ENCODE results near the gene SPAG8.

Gene SPAG8

DNA sequence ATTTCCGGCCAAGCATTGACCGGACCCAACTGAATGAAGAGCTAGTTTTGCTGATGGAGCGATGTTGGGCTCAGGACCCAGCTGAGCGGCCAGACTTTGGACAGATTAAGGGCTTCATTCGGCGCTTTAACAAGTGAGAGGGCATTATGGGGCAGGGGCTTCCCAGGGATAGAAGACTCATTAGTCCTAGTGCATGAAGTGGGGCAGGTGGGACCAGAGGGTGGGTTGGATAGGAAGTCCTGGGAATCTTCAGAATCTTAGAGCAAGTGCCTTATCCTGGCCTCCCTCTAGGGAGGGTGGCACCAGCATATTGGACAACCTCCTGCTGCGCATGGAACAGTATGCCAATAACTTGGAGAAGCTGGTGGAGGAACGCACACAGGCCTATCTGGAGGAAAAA lies 6.0 kb downstream of the SPAG8 start:
- no peak for DNase-seq

DNA sequence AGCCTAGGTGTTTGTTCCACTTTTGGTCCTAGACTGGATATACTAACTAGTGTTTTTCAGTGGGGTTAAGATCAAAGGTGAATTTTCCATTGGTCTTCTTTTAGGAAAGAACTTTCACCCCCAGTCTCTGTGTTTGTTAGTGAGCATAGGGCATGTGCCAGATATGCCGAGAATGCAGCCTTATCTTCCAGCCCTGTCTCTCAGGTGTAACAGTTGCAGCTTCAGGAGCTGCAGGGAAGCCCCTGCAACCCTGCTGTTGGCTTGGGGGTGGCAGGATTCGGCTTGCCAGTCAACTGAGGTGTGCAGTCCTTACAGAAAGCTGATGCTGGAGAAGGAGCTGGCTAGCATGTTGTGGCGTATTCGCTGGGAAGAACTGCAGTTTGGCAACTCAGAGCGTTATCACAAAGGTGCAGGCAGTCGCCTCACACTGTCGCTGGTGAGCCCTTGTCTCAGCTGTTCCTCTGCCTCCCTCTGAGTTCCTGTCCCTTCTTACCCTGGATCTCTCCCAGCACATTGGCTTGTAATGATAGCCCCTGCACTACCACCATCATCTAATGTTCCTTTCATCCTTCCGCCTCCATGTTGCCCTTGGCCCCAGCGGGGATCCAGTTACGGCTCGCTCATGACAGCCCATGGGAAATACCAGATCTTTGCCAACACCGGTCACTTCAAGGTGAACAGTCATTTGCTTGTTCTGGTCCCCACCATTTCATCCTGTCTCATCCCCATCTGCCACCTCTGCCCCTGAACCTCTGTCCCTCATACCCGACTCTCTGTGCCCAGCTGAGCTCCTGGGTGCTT lies 10.5 kb downstream of the SPAG8 start:
- DNase-seq: no peak

DNA sequence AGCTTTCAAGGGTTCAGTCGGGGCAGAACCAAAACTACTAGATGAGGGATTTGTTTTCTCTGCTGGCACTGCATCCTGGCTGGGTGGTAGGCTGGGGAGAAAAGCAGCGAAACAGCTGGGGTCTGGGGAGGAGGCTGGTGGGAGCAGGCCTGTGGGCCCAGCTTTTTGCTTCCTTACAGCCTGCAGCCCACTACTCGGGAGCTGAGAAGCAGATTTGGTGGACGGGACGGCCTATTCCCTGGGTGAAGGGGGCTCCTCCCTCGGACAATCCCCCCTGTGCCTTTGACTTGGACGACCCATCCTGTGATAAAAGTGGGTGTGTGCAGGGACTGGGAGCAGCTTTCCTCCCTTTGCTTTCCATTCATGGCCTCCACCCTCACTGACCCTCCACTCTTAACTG lies 11.5 kb downstream of the SPAG8 start:
- DNase-seq: no peak

DNA sequence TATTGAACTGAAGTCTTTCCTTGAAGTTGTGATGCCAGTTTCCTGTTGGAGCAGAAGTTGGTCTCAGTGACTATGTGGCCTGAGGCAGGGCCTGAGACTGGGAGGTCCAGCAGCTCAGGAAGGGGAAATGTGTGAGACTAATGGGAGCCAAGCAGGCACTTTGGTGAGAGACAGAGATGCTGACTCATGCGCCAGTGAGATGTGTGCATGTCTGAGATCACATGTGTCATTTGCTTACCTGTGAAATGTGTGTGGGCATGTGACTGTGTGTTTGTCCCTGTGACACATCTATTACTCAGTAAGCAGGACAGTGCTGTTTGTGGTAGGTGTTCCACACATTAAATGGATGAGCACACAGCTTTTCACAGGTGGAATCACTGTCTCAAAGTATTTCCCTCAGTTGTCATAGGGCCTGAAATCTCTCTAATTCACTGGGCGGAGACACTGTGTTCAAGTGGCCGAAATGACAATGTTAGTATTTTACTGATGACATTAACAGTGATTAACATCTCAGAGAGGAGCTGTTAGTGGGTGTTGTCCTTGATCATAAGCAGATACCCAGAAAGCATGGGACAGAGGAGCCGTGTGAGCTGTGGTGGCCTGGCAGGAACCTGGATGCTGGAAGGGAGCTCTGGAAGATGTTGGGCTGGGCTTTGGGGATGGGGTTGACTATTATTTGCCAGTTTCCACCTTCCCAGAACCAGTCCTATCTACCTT lies 13.2 kb downstream of the SPAG8 start:
- no peak for DNase-seq

DNA sequence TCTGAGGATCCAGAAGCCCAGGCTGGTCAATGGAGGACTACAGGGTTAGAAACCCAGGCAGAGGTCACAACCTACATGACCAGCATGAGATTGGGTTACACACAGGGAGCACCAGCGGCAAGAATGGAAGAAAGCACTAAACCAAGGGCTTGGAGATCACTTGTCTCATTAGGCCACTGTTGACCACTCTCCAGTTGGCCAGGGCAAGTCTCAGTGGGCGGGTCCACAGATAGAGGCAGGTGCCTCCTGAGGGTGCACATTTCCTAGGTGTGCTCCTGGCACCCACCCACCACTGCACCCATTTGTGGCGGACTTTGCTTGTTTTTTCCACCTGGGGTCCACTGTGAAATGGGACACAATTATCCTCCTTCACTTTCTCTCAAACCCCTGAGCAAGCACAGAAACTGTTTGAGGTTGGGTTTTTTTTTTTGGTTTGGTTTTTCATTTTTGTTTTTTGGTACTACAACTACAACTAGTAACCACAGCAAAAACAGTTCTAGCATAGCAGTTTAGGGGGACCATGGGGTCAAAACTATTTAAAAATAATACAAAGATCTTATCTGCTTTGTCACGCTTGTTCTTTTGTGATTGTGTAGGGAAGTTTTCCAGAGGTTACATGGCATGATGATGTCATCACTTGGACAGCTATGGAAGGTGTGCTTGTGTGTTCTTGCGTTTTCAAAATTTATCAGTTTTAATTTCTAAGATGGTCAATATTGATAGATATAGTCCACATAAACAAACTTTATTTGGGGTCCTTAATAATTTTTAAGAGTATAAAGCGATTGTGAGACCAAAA lies 14.6 kb downstream of the SPAG8 start:
- no peak for DNase-seq

DNA sequence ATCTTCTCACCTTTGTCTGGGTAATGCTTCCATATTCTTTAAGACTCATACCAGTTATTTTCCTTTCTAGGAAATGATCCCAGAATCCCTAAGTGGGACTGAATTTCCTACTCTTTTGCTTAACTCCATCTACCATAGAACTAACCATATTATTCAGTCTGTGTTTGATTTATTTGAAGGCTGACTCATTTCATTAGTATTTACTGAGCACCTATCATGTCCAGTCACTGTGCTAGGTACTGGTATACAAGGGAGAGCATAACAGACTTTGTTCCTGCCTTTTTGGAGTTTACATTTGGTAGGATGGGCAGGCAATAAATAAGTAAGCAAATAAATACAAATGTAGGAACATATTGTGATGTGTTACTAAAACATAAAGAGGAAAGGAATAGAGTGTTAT lies 16.4 kb downstream of the SPAG8 start:
- no peak for DNase-seq

DNA sequence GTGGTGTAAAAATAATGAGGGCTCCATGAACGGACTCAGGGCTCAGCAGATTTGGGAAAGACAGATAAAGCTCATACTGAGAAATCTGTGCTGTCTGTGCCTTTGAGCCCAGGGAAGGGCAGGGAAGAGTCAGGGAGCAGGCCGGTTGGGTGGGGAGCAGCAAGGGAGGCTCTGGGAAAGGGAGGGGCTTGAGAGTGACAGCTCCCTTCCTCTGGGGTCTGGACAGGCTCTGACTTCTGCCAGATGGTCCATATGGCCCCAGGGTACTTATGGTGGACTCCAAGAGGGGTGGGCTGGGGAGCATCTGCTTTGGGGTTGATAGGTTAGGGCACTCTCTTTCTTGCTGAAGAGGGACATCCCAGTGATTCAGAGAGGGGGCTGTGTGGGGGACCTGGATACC lies 18.6 kb downstream of the SPAG8 start:
- DNase-seq: no peak

DNA sequence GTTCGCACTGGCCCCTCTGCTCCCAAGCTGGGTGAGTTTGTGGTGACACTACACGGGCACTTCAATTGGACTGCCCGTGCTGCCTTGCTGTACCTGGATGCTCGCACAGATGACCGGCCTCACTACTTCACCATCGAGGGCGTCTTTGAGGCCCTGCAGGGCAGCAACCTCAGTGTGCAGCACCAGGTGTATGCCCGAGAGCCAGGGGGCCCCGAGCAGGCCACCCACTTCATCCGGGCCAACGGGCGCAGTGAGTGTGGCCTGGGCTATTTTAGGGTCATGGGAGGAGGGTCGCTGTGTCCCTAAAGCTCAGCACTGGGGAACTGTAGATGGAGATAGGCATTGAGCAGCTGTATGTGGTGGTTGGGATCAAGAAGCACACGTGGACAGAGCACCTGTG lies 19.2 kb downstream of the SPAG8 start:
- DNase-seq: no peak

DNA sequence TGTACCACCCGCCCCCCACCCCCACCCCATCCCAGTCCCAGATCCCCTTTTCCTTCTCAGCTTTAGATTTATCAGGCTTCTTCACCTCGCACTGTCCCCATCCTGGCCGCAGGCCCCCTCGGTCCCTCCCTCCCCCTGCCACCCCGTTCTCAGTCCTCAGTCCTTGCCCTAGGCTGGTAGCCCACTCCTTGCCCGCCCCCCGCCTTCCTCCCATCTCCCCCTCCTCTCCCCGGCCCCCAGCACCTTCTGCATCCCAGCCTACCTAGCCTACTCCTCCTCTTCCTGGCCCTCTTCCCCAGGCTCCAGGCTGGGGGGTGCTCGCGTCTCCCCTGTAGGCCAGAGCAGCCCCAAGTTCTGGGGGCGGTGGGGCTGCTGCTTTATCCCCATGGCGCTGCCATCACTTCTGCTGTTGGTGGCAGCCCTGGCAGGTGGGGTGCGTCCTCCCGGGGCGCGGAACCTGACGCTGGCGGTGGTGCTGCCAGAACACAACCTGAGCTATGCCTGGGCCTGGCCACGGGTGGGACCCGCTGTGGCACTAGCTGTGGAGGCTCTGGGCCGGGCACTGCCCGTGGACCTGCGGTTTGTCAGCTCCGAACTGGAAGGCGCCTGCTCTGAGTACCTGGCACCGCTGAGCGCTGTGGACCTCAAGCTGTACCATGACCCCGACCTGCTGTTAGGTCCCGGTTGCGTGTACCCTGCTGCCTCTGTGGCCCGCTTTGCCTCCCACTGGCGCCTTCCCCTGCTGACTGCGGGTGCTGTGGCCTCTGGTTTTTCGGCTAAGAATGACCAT lies 19.8 kb downstream of the SPAG8 start:
- no peak for DNase-seq

DNA sequence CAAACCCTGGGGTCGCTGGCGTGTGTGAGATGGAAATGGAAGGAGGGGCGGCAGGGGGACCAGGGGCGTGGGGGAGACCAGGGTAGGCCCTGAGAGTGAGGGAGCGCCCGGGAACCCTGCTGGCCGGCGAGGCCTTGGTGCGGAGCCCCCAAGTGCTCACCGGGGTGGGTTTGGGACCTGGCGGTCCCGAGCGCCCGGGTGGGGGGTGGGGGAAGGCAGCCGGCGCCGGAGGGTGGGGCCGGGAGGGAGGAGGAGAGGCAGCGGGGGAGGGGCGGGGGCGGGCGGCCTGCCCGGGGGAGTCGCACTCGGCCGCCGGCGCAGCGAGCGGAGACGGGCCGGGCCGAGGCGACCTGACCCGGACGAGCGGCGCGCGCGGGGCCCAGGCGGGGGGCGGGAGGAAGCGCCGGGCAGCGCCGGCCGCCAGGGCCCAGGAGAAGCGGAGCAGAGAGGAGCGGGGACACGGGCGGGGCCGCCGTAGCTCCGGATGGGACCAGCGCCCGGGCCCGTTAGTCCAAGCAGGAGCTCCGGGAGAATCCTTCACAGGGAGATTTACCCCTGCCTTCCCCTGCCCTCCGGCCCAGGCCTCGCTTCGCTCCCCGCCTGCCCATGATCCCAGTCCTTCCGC lies 20.7 kb downstream of the SPAG8 start, which contains the start of gene NPR2:
Gene NPR2, plus strand, starts transcription at position 295 of the 625 bp plus-strand sequence. CDS start 818 bp downstream, outside the sequence.
- DNase-seq: no peak

DNA sequence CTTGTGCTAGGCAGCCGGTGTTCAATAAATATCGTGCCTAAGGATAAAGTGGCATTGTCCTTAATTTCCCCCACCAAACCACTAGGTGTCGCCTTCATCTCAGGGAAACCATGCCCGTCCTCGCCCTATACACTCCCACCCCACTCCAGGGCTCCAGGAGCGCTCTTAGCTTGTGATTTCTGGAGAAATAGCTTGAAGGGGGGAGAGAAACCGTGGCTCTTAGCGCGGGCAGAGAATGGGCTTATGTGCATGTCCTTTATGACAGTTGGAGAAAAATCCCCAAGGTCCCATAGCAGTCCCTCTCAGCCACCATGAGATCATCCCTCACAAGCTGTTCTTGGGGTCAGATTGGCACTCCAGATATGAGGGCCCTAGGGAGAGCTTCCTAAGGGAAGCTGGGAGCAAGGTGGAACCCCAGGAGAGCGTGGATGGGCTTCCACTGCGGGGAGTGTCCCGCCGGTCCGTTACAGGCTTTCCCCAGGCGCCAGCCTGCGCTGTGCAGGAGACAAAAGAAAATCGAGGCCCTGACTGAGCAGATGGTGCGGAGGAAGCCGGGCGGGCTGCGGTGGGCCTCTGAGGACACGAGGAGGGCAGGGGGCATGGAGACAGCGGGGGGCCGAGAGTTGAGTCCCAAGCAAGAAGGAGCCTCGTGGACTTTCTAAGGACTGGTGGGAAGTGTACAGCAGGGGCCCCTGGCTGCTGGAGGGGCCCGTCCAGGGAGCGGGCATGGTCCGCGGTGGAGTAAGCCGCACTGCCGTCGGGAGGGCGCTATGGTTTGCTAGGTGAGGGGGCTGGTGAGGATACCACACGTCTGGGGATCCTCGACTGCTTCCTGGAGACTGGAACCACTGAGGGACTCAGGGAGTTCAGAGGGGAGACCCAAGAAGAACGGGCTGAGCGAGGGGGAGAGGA lies 21.4 kb downstream of the SPAG8 start:
- no peak for DNase-seq

DNA sequence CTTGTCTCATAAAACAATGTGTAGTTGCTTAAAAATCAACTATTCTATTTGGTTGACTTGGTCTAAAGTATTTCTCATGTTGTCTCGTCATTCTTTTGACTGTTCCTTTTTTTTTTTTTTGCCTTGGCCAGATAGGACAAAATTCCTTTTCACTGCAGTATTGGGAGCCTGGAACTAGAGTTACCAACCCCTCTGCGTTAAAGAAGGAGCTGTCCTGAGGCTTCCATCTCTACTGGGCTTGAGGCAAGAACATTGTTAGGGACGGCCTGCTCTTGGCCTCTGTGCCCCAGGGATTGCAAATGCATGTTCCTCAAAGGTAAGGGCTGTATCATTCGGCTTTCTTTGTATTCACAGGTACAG lies 22.1 kb downstream of the SPAG8 start:
- no peak for DNase-seq

DNA sequence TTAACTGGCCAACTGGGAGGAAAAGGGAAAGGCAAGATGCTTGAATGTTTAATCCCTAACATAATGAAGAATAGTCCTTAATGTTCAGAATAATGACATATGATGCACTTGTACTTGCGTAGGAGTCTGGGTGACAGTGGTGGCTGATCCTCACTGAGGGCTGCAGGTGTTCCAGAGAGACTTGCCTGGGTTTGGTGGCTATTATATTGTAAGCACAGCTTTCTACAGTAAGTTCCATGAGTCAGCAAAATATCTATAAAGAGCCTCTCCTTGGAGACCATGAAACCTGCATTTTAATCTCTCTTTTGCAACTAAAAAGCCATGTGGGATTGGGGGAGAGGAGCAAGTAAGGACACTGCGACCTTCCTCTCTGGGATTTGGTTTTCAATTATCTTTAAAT lies 22.5 kb downstream of the SPAG8 start:
- DNase-seq: no peak

DNA sequence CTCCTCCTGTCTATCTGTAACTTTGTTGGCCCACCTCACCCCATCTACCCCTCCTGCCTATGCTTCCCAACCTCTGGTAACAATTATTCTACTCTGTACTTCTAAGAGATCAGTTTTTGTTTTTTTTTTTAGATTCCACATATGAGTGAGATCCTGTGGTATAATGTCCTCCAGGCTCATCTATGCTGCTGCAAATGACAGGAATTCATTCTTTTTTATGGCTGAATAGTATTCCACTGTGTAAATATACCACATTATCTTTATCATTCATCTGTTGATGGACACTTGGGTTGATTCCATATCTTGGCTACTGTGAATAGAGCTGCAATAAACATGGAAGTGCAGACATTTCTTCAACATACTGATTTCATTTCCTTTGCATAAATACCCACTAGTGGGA lies 28.6 kb downstream of the SPAG8 start:
- no peak for DNase-seq

DNA sequence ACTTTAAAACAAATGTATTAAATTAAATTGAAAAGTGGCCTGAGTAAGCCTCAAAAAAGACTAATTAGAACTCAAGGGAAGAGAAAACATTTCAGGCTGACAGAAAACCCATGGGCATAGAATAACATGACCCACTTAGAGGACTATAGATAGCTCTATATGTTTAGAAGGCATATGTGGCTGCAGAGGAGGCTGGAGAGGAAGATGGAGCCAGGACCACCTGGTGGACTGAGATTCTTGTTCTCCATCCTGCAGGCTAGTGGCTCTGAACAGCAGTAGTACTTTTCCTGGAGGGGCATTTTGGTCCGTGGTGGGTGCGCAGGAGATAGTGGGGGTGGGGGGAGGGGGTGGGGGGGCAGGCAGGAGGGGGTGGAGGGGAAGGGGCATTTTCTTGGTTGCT lies 31.0 kb downstream of the SPAG8 start:
- no peak for DNase-seq

DNA sequence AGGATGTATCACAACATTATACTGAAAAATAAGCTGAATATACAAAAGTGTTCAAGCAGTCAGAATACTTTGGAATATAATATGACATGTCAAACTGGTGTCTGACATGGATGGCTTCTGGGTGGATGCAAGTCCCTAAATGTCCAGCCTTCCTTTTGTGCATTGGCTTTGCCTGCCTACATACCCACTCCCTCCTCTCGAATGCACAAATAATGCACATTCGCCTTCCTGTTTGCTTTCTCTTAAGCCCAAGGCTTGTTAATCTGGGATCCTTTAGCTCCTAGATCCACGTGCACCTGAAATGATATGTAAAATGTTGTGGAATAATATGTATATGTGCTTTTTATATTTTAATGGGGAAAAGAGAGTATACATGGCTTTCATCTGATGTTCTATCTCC lies 33.6 kb downstream of the SPAG8 start:
- no peak for DNase-seq

DNA sequence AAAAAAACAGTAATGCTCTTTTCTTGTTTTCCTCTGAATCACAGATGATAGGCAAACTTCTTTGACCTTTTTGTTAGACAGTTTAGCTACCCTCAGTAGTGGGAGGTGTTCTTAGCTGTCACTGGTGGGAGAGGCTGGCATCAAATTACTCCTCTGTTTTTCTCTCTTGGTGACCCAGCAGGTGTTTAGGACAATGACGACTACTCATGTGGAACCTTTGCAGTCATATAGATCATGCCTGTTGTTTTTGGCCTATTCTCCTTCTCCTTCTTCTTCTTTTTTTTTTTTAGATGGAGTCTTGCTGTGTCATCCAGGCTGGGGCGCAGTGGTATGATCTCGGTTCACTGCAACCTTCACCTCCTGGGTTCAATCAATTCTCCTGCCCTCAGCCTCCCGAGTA lies 36.0 kb downstream of the SPAG8 start:
- no peak for DNase-seq

DNA sequence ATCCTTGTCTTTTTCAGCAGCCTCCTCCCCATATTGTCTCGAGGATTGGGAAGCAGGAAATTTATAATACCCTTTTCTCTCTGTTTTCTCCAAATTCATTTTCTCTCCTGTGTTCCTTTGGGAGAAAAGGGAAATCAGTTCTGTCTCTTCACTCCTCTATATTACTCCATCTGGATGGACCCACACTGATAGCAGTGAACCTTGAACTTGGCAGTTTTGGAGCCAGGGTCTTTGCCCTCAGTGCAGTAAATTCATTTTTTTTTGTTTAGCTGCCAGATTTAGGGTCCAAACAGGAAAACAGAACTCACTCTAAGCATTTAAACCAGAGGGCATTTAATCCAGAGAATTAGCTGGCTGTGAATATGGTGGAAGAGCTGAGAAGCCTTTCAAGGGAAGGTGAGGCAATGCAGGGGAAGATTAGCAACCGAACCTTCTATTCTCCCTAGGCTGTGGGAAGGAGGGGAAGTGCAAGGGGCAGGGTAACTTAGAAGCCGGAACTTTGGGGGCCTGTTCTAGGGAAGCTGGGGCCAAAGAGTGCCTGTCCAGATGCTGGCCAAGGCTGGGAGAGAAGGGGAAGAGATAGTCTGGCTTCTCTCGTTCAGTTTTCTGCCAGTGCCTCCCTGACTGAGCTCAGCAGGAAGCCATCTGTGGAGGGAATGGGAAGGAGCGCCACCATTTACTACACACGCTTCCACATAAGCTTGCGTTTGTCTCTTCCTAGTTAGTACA lies 37.0 kb downstream of the SPAG8 start:
- no peak for DNase-seq

DNA sequence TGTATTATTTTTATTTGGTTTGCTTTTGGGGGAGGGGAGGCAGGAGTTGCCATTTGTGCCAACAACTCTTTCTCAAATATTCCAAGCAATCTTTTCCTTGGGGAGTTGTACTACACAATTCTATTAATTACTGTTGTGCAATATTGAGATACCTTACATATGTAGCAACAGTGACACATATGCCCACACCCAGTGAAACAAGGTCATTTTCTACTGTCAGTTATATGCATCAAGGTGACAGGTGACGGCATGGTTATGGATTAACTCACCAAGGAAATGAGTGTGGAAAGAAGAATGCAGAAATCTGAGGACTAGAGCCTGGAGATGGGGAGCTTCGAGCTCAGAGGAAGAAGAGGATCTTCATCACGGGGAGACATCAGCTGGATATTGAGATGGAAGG lies 40.1 kb downstream of the SPAG8 start:
- DNase-seq: no peak

DNA sequence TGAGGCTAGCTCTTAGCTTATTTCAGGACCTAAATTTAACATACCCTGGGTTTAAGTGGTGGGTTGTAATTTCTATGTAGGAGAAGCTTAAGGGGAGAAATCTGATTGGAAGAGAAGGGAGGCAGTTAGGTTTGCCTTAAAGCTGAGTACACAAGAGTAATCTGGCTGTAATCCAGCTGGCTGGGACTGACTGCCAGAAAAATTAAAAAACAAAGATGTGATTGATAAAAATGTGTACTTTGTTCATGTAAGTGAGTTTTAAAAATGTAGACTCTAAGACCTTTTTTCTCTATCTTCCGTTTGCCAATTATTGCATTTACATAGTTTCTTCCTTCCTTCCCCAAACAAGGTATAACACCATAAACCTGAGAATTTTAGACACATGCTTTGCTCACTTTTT lies 40.5 kb downstream of the SPAG8 start:
- DNase-seq: peak; percentile 32

DNA sequence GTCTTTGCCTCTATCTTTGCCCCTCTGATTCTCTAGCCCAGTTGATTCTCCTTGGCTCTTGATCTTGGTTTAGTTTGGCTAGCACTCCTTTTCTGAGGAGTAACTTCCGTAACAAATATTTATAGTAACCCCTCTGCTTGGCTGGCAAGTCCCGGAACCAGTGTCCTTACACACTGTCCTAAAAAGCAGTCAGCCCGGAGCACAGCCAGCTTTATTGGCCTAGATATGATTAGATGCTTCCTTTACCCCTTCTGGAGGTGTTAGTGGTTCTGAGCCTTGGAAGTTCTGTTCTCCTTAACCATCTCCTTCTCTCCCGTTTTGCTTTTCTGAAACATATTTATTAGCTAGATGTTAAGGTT lies 41.0 kb downstream of the SPAG8 start:
- DNase-seq: no peak

Measured in NCI-H1048 (cell line).